ENCODE data around the gene FICD.

FICD gene

GRCh38 chr12:108565146-108565545 is 50.1 kb downstream of the FICD start:
- DNase-seq (ENCODE audit: low read depth, low spot score), result no peak

- peak; percentile 34 for DNase-seq (ENCODE audit: low read depth, low spot score)
These were observed 50.9 kb downstream of the FICD start for GRCh38 chr12:108565976-108566375.

GRCh38 chr12:108566452-108566851 is 51.4 kb downstream of the FICD start:
- no peak for DNase-seq (ENCODE audit: low read depth, low spot score)

- DNase-seq (ENCODE audit: low read depth, low spot score), result no peak
These were observed 52.6 kb downstream of the FICD start for GRCh38 chr12:108567406-108568337.

GRCh38 chr12:108568338-108569154 is 53.5 kb downstream of the FICD start:
- no peak for DNase-seq (ENCODE audit: low read depth, low spot score)

Measured in brain pericyte (primary cell).